ENCODE results near the gene ARID5A.
"Not testable (repeated sequence)": the region's sequence is repeated elsewhere in the genome, so short reads cannot be mapped to it uniquely, and the experiment has no call there.

ARID5A gene

DNA sequence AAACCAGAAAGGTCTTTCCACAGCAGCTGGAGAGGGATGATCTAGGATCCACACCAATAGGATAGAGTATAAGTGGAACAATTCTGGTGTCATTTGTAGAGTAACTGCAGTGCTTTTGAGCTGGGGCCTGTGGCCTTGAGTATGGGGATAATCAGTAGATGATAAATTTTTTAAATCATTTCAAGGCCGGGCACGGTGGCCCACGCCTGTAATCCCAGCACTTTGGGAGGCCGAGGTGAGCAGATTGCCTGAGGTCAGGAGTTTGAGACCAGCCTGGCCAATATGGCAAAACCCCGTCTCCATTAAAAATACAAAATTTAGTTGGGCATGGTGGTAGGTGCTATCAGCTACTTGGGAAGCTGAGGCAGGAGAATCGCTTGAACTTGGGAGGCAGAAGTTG lies 20.9 kb downstream of the ARID5A start:
- not testable (repeated sequence) for DNase-seq (ENCODE audit: low spot score)

DNA sequence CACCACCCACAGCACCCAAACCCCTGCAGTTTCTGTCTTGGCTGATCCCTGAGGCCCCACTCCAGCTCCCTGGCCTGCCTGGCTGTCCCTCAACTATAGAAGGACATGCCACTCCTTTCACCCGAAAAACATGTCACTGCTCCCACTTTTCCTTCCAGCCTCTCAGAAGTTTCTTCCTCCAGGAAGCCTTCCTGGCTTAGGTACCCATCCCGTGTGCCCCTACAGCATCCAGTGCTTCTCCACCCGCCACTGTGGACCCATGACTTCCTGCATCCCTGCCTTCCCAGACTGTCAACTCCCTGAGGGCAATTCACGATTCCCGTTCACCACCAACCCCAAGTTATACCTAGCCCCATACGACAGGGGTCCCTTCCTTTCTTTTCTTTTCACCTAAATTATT lies 21.5 kb downstream of the ARID5A start:
- DNase-seq (ENCODE audit: low spot score): no peak

- no peak for DNase-seq (ENCODE audit: low spot score)
Measured at GRCh38 chr2:96558485-96558884, 21.9 kb downstream of the ARID5A start.

- DNase-seq (ENCODE audit: low spot score): no peak
Measured at GRCh38 chr2:96564026-96564425, 27.5 kb downstream of the ARID5A start.

- DNase-seq (ENCODE audit: low spot score): no peak
Measured at GRCh38 chr2:96564563-96564962, 28.0 kb downstream of the ARID5A start.

DNA sequence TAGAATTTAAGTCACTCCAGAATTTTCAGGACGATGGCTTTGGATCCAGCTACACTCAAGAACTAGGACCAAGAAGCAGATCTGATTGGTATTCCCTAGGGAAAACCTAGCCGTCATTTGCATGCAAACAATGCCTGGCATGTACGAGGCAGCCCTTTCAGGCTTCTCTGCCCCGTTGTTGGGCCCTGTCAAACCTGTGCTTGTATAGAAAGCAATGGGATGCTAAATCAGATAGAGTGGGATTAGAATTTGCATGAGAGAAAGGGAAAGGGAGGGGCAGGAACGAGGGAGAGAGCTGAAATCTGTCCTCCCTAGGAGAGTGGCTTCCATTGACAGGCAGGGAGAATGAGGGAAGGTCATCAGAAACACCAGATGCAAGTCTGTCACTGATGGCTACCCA lies 28.6 kb downstream of the ARID5A start:
- no peak for DNase-seq (ENCODE audit: low spot score)

DNA sequence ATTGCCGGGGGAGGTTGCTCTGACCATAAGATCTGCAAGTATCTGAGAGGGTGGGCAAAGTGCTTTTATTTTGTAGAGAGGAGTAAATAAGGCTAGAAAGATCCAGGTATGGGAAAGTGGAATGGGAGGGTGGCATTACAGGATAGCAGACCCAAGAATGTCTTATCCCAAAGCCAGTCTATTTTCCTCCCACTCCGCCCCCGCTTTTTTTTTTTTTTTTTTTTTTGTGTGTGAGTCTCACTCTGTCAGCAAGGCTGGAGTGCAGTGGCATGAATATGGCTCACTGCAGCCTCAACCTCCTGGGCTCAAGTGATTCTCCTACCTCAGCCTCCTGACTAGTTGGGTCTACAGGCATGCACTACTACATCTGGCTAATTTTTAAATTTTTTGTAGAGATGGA lies 31.5 kb downstream of the ARID5A start:
- no peak for DNase-seq (ENCODE audit: low spot score)

DNA sequence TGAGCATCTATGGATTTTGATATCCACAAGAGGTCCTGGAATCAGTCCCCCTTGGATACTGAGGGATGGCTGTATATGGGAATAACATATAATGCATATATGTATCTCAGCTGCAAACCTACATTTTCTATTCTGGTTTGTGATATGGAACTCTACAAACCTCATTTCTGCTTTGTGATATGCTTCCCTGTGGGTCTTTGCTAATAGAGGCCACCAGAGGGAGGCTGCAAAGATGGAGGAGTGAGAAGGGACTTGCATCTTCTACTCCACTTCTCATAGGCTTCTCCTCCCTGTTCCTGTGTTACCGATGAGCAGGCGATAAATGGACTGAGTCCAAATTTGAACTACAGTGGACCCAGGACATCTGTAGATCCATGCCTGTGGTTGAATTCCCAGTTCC lies 37.8 kb downstream of the ARID5A start:
- DNase-seq (ENCODE audit: low spot score): no peak

DNA sequence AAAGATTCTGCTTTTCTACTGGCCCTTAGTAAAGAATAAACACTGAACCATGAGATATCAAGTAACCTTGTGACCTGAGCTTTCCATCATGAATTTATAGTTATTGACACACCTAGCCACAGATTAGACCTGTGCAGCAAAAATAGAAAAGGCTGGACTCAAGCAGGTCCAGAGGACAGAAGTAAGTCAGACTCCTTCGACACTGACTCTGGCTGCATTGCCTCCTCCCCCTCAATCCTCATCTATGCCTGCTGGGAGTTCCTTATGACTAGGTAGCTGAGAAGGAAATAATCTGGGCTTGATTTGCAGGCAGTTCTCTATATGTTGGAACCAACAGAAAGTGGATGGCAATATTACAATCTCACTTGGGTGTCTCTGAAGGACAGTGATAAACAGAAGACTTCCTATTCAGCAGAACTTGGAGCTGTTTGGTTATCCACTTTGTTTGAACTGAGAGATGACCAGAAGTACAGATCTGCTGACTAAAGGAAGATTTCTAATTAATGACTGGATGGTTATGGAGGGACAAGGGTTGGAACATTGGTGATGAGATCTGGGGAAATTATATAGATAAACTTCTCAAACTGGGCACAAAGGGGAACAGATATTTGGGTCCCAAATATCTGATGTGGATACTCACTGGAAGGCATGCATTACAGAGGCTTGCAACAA lies 39.4 kb downstream of the ARID5A start:
- no peak for DNase-seq (ENCODE audit: low spot score)

GRCh38 chr2:96577501-96577900 lies 40.9 kb downstream of the ARID5A start:
- no peak for DNase-seq (ENCODE audit: low spot score)

DNA sequence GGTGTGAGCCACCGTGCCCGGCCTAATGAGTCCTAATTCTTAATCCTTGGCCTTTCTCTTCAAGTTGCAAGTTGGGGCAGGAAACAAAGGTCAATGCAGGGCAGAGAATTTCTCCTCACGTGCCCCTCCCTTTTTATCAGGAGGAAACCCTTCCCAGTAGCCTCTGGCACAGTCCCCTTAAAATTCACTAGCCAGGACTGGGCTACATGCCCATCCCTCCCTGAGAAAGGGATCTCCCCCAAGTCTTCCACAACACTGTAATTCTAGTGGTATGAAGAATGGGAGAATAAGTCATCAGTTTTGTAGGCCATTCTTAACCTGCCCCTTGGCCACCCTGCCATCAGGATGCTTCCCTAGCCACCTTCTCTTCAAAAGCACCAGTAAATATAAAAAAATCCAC lies 42.2 kb downstream of the ARID5A start:
- DNase-seq (ENCODE audit: low spot score): no peak

- no peak for DNase-seq (ENCODE audit: low spot score)
Measured at GRCh38 chr2:96579422-96579821, 42.9 kb downstream of the ARID5A start.

- DNase-seq (ENCODE audit: low spot score): no peak
Measured at GRCh38 chr2:96580771-96581170, 44.2 kb downstream of the ARID5A start.

- DNase-seq (ENCODE audit: low spot score): no peak
Measured at GRCh38 chr2:96584017-96584416, 47.5 kb downstream of the ARID5A start.

DNA sequence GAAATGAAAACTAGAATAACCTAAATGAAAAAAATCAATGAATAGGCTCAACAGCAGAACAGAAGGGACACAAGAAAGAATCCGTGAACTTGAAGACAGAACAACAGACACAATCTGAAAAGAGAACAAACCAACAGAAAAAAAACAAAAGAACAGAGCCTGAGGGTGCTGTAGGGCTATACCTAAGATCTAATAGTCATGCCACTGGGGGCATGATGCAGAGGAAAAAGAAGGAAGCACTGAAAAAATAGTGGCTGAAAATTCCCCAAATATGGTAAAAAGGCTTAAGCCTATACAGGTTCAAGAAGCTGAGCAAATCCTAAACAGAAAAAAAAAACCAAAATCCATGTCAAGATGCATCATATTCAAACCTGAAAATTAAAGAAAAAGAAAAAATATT lies 51.3 kb downstream of the ARID5A start:
- DNase-seq (ENCODE audit: low spot score): no peak

- DNase-seq (ENCODE audit: low spot score): no peak
Measured at GRCh38 chr2:96591054-96591453, 54.5 kb downstream of the ARID5A start.

GRCh38 chr2:96591494-96591893 lies 54.9 kb downstream of the ARID5A start:
- DNase-seq (ENCODE audit: low spot score): no peak

DNA sequence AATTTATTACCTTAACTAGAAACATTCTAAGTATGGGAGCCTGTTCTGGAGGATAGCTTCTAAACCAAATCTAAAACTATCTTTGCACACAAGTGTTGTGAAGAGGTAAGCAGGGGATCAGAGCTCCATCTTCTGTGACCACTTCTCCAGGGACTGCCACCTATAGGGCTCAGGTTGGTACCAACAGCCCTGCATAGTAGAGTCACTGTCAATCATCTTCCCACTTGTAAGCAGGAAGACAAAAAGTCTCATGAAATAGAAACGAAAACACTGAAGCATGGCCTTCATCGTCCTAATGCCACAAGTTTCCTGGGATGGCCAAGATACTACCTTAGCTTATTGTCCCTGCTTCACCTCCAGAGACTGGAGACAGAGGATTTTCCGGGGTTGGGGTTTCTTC lies 57.7 kb downstream of the ARID5A start:
- no peak for DNase-seq (ENCODE audit: low spot score)

DNA sequence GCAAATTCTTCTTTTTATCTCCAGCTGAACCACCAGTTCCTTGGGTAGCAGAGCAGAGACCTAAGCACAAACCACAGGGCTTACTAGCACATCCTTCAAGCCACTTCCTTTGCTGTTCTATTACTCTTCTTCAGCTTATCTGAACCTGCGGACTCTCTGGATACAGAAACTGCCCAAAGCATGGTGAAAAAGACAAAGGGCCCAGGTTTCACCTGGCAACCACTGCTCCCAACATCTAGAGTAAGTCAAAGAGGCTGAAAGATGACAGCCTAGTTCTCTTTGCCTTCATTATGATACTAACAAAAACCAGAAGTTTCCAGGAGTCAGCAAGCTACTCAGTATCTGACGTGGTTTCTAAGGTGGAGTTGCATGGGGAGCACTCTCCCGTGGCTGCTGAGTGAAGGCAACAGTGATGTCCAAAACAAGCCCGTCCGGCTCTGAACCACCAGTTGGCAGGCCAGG lies 58.2 kb downstream of the ARID5A start:
- DNase-seq (ENCODE audit: low spot score): no peak

GRCh38 chr2:96596596-96596995 lies 60.0 kb downstream of the ARID5A start:
- no peak for DNase-seq (ENCODE audit: low spot score)

DNA sequence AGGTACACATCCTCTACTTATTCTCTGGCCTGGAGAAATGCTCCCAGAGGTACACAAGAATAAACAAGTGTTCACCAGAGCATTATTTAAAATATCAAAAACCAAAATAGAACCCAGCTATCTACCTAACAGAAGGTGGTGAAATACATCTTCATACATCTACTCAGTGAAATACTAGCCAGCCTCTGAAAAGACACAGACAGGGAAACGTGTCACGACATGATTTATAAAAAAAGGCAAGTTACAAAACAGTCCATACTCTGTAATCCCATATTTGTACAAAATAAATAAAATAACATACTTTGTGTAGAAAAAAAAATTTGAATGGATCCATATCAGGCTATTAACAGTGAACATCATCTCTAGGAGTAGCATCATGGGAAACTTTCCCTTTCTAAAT lies 63.4 kb downstream of the ARID5A start:
- no peak for DNase-seq (ENCODE audit: low spot score)

- DNase-seq (ENCODE audit: low spot score): no peak
Measured at GRCh38 chr2:96601382-96602292, 65.1 kb downstream of the ARID5A start.

Measured in D341Med (cell line).